Osteoblast (primary cell): Measurements from ENCODE around the gene GPC5. TPM values are rescaled to one million over a fixed set of nuclear protein-coding genes. Genes with fewer than 3 reads are reported as not detected.

Experiments
- DNase-seq: peaks from one replicate; pipeline ENCODE4 v3.0.0; 2011; ENCODE audit warnings: low spot score, mixed read lengths; ENCODE audit not compliant: insufficient read length; ENCODE audit errors: missing footprints
- H2AFZ ChIP-seq: 2 replicates; pipeline ENCODE4 v1.6.0; 2011; ENCODE audit warnings: mild to moderate bottlenecking, low read length
- H3K27ac ChIP-seq: 2 replicates; pipeline ENCODE4 v1.5.1; 2011; ENCODE audit warnings: mild to moderate bottlenecking, low read depth, low read length, moderate library complexity
- H3K27me3 ChIP-seq: 2 replicates; pipeline ENCODE4 v1.6.0; 2012; ENCODE audit warnings: mild to moderate bottlenecking, control low read depth, inconsistent platforms, low read length, moderate library complexity; ENCODE audit not compliant: insufficient read depth
- H3K36me3 ChIP-seq: 2 replicates; pipeline ENCODE4 v1.5.1; 2011; ENCODE audit warnings: mild to moderate bottlenecking, low read length, control low read depth, moderate library complexity; ENCODE audit not compliant: insufficient read depth
- H3K4me1 ChIP-seq: 2 replicates; pipeline ENCODE4 v1.5.1; 2011; ENCODE audit warnings: mild to moderate bottlenecking, low read length, control low read depth, moderate library complexity; ENCODE audit not compliant: insufficient read depth
- H3K4me2 ChIP-seq: 2 replicates; pipeline ENCODE4 v1.6.0; 2011; ENCODE audit warnings: mild to moderate bottlenecking, low read length; ENCODE audit not compliant: insufficient read depth
- H3K4me3 ChIP-seq: fragments of 200-600 bp; sonication (generic); 3 replicates; pipeline ENCODE4 v1.5.1; 2012; ENCODE audit warnings: mild to moderate bottlenecking, low read length, inconsistent platforms; ENCODE audit not compliant: insufficient read depth
- H3K79me2 ChIP-seq: 2 replicates; pipeline ENCODE4 v1.6.0; 2012; ENCODE audit warnings: mild to moderate bottlenecking, low read length, control low read depth, inconsistent platforms; ENCODE audit not compliant: insufficient read depth
- H3K9me3 ChIP-seq: 2 replicates; pipeline ENCODE4 v1.5.1; 2011; ENCODE audit warnings: low read depth, low read length, control low read depth
- H4K20me1 ChIP-seq: 2 replicates; pipeline ENCODE4 v1.6.0; 2012; ENCODE audit warnings: mild to moderate bottlenecking, low read length, control low read depth; ENCODE audit not compliant: insufficient read depth
- total RNA-seq: library from RNA; depleted of rRNA; stranded (reverse); fragments of >200 nt; gene quantifications from 2 replicates; pipeline ENCODE4 v1.2.3, GENCODE V29; 2012
- TF ChIP-seq, protein P1 (sequence below): IDR thresholded peaks from 2 replicates; pipeline ENCODE4 v1.5.1; 2011; ENCODE audit warnings: mild to moderate bottlenecking, low read depth, low read length, moderate library complexity; ENCODE audit errors: extremely low read depth

Gene GPC5
- total RNA-seq, 1 donor: 0.36 TPM

- no peak for DNase-seq
- no peaks in the 10 kb centered on the region for H3K79me2 ChIP-seq
- no peak overlapping the region for H3K4me2 ChIP-seq
- TF ChIP-seq, protein P1, sequence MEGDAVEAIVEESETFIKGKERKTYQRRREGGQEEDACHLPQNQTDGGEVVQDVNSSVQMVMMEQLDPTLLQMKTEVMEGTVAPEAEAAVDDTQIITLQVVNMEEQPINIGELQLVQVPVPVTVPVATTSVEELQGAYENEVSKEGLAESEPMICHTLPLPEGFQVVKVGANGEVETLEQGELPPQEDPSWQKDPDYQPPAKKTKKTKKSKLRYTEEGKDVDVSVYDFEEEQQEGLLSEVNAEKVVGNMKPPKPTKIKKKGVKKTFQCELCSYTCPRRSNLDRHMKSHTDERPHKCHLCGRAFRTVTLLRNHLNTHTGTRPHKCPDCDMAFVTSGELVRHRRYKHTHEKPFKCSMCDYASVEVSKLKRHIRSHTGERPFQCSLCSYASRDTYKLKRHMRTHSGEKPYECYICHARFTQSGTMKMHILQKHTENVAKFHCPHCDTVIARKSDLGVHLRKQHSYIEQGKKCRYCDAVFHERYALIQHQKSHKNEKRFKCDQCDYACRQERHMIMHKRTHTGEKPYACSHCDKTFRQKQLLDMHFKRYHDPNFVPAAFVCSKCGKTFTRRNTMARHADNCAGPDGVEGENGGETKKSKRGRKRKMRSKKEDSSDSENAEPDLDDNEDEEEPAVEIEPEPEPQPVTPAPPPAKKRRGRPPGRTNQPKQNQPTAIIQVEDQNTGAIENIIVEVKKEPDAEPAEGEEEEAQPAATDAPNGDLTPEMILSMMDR: no peak
- no peak overlapping the region for H3K4me3 ChIP-seq
- no peaks in the 10 kb centered on the region for H4K20me1 ChIP-seq
- no peaks in the 10 kb centered on the region for H3K4me1 ChIP-seq
- no peak overlapping the region for H2AFZ ChIP-seq
- no peak overlapping the region for H3K27ac ChIP-seq
- H3K36me3 ChIP-seq: no peaks in the 10 kb centered on the region
- no peaks in the 10 kb centered on the region for H3K9me3 ChIP-seq
- no peaks in the 10 kb centered on the region for H3K27me3 ChIP-seq
These were observed 737.1 kb downstream of the GPC5 start for GRCh38 chr13:92135509-92135908.

DNA sequence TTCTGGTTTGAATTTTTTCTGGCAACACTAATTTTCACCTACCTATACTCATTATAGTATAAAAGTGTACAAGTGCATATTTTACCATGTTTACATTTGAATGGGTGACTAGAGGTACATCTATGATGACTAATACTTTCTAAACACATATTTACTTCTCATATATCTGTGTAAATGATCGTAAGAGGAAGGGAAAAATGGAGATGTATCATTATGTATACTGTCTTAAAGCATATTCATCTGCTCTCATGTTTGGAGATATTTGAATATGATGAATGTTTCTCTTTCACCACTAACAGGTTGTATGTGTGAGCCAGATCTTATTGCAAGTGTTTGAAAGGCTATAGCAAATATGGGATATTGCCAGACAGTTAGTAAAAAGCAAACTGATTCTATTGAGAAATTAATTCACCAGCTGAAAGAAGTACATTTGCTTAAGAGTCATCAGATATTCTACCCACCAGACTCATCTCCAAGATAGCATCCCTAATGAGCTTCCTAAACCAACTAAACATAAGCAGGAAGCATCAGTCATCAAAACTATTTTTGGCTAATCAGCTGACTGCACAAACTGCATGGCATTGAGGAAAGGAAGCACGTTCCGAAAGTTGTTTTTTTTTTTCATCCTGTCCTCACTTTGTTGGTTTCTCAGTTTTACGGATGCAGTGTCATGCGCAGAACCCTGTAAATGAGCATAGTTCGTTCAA lies 738.2 kb downstream of the GPC5 start:
- Histone ChIP-seq H2AFZ (no peak overlapping the region), H3K27me3 (no peaks in the 10 kb centered on the region), H3K4me2 (no peak overlapping the region), H3K79me2 (no peaks in the 10 kb centered on the region), H4K20me1 (no peaks in the 10 kb centered on the region), H3K36me3 (no peaks in the 10 kb centered on the region), H3K4me1 (no peaks in the 10 kb centered on the region), H3K4me3 (no peak overlapping the region), H3K27ac (no peak overlapping the region), H3K9me3 (peaks cover 1% of the 10 kb centered on the region)
- TF ChIP-seq, protein P1: no peak
- no peak for DNase-seq

DNA sequence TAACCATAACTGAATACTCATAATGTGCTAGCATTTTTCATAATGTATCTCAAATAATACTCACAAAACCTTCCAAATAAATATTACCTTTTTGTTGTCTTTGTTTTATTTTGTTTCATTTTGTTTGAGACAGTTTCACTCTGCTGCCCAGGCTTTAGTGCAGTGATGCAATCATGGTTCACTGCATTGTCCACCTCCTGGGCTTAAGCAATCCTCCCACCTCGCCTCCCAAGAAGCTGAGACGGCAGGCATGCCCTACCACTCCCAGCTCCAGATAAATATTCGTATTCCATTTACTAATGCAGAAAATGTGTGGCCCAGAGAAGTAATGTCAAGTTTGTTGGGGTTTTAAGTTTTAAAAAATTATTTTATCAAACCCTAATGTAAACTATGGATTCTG lies 739.1 kb downstream of the GPC5 start:
- H2AFZ ChIP-seq: no peak overlapping the region
- peaks cover 4% of the 10 kb centered on the region for H3K9me3 ChIP-seq
- no peak overlapping the region for H3K4me3 ChIP-seq
- H3K27ac ChIP-seq: no peak overlapping the region
- H4K20me1 ChIP-seq: no peaks in the 10 kb centered on the region
- no peaks in the 10 kb centered on the region for H3K27me3 ChIP-seq
- no peak for DNase-seq
- TF ChIP-seq, protein P1: no peak
- H3K79me2 ChIP-seq: no peaks in the 10 kb centered on the region
- no peak overlapping the region for H3K4me2 ChIP-seq
- no peaks in the 10 kb centered on the region for H3K4me1 ChIP-seq
- no peaks in the 10 kb centered on the region for H3K36me3 ChIP-seq

DNA sequence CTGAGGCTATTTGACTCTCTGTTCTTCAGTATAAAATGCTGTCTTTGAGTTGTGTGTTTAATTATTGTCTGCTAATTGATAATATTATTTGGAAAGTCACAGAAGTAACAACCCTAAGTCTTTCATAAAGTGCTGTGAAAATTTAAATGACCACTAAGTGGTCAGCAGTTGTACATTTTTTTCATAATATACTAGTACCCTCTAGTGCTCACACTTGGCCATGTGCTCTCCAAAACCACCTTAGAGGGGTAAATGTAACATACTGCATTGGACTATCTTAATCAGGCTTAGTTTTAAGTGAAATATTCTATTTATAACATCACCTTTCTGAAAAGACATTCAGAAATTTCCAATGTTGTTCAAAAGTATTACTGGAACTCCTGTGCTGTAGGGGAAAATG lies 745.3 kb downstream of the GPC5 start:
- no peak overlapping the region for H3K4me2 ChIP-seq
- H3K79me2 ChIP-seq: no peaks in the 10 kb centered on the region
- no peak overlapping the region for H3K27ac ChIP-seq
- no peaks in the 10 kb centered on the region for H3K36me3 ChIP-seq
- TF ChIP-seq, protein P1: no peak
- no peak overlapping the region for H3K4me3 ChIP-seq
- H2AFZ ChIP-seq: no peak overlapping the region
- DNase-seq: no peak
- no peaks in the 10 kb centered on the region for H4K20me1 ChIP-seq
- peaks cover 4% of the 10 kb centered on the region for H3K9me3 ChIP-seq
- no peaks in the 10 kb centered on the region for H3K4me1 ChIP-seq
- no peaks in the 10 kb centered on the region for H3K27me3 ChIP-seq
